Ovary (tissue), 9 donors: ENCODE results near the gene TMEM61. TPM values are rescaled to one million over a fixed set of nuclear protein-coding genes. Genes with fewer than 3 reads are reported as not detected.

Experiments
- DNase-seq, 5 donors: peaks; one replicate each; pipeline ENCODE4 v3.0.0-alpha.2; 2019 to 2020
- H3K27ac ChIP-seq, 2 donors: fragments of 200-600 bp; one replicate each; pipeline versions ENCODE4 v1.5.1 to v1.8.0; 2019 to 2022
- H3K27me3 ChIP-seq: fragments of 200-600 bp; one replicate; pipeline ENCODE4 v1.8.0; 2022
- H3K36me3 ChIP-seq: fragments of 200-600 bp; sonication (generic); one replicate; pipeline ENCODE4 v1.5.1; 2019
- H3K4me1 ChIP-seq: one replicate; pipeline ENCODE4 v1.8.1; 2013; ENCODE audit warnings: mild to moderate bottlenecking, moderate library complexity; ENCODE audit not compliant: insufficient read depth
- H3K4me3 ChIP-seq: fragments of 200-600 bp; sonication (generic); one replicate; pipeline ENCODE4 v1.5.1; 2017
- H3K9me3 ChIP-seq, 2 donors: fragments of 200-600 bp in 1 of 2; sonication (generic) in 1 of 2; one replicate each; pipeline versions ENCODE4 v1.5.1 to v1.8.1; 2013 to 2019; ENCODE audit warnings: mild to moderate bottlenecking in 1 of 2, moderate library complexity in 1 of 2
- EP300 ChIP-seq: sonication (generic); formaldehyde crosslinking; IDR thresholded peaks from one replicate; pipeline ENCODE4 v1.6.1; 2017; ENCODE audit warnings: antibody characterized with exemption
- POLR2A ChIP-seq: fragments of 450-650 bp; IDR thresholded peaks from one replicate; pipeline ENCODE4 v1.6.1; 2017; ENCODE audit warnings: antibody characterized with exemption, mild to moderate bottlenecking, moderate library complexity
- WGBS, 3 donors: extraction: QIAGEN DNeasy Blood & Tissue Kit in 1 of 3; methylation state at CpG; one replicate each; pipeline versions ENCODE4 v1.1.5 to v1.1.7; 2013 to 2017; 5-methylcytosine and 5-hydroxymethylcytosine counted together
- intact Hi-C, 4 donors: fragments of 100-400 bp; cut with DNase I; formaldehyde crosslinking; loops; one replicate each; pipeline versions ENCODE4 v1.11.0 to v1.15.1; 2022 to 2023
- polyA plus RNA-seq, 2 donors: library from polyadenylated mRNA; stranded (reverse); fragments of 200-250 nt in 1 of 2; fragments of 350-450 nt in 1 of 2; fragmentation: Illumina TruSeq in 1 of 2; extraction: RNeasy Lipid Tissue Mini Kit (QIAGEN cat#74804) in 1 of 2; gene quantifications; one replicate each; pipeline ENCODE4 v1.2.3, GENCODE V29; 2013 to 2014
- total RNA-seq, 7 donors: library from RNA; depleted of rRNA in 2 of 7; stranded (reverse); fragments of >200 nt in 2 of 7; fragmentation: NEBNext Ultra II Directional in 3 of 7; extraction: Animal tissue kit (Norgen Biotek cat#: 25700) in 3 of 7; gene quantifications; one replicate each; pipeline versions ENCODE4 v1.1.0 to v1.2.4, GENCODE V29; 2016 to 2023
- TF ChIP-seq, protein P1 (sequence below), 3 donors: fragments of 450-650 bp in 2 of 3; fragments of 200-600 bp in 1 of 3; IDR thresholded peaks; one replicate each; pipeline versions ENCODE4 v1.5.1 to v1.8.0; 2016 to 2022; ENCODE audit warnings: antibody characterized with exemption in 3 of 3, mild to moderate bottlenecking in 1 of 3
- donor health status: DM: no; HTN: no; CAD: no; lungs with moderate emphysema.
- donor health status: DM: no; HTN: no; CAD: no.
- donor health status: Bipolar disorder and iron deficiency.
- donor health status: DM: yes; HTN: yes; CAD: no.
- donor health status: DM: no; HTN: no; CAD: no.
- donor health status: DM: yes; HTN: yes; CAD: no.

Gene TMEM61
- total and polyA plus RNA-seq, 9 donors: 0.22 to 2.9 (median 0.61) TPM; not detected in 3

DNA sequence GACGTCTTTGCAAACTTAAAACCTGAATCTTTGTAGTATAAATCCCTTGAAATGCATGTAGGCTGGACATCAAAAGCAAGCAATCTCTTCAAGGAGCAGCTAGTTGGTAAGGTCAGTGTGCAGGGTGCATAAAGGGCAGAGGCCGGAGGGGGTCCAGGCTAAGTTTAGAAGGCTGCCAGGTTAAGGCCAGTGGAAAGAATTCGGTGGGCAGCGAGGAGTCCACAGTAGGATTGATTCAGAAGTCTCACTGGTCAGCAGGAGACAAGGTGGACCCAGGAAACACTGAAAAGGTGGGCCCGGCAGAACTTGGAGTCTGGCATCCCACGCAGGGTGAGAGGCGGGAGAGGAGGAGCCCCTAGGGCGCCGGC, 58.5 kb downstream of the TMEM61 start:
- H3K36me3 ChIP-seq: no peaks in the 10 kb centered on the region
- no peak overlapping the region for H3K4me3 ChIP-seq
- TF ChIP-seq, protein P1, sequence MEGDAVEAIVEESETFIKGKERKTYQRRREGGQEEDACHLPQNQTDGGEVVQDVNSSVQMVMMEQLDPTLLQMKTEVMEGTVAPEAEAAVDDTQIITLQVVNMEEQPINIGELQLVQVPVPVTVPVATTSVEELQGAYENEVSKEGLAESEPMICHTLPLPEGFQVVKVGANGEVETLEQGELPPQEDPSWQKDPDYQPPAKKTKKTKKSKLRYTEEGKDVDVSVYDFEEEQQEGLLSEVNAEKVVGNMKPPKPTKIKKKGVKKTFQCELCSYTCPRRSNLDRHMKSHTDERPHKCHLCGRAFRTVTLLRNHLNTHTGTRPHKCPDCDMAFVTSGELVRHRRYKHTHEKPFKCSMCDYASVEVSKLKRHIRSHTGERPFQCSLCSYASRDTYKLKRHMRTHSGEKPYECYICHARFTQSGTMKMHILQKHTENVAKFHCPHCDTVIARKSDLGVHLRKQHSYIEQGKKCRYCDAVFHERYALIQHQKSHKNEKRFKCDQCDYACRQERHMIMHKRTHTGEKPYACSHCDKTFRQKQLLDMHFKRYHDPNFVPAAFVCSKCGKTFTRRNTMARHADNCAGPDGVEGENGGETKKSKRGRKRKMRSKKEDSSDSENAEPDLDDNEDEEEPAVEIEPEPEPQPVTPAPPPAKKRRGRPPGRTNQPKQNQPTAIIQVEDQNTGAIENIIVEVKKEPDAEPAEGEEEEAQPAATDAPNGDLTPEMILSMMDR (IDR thresholded peaks at IDR 0.05): no peak
- TF ChIP-seq POLR2A (no peak), EP300 (no peak)
- H3K9me3 ChIP-seq: no peaks in the 10 kb centered on the region
- no peaks in the 10 kb centered on the region for H3K27me3 ChIP-seq
- no peak for DNase-seq
- WGBS, 3 donors: 20 to 25% (median 24%) methylated on average over 9 of the region's 9 CpGs
- no peaks in the 10 kb centered on the region for H3K4me1 ChIP-seq
- intact Hi-C loops: no loop called here
- H3K27ac ChIP-seq: no peak overlapping the region

DNA sequence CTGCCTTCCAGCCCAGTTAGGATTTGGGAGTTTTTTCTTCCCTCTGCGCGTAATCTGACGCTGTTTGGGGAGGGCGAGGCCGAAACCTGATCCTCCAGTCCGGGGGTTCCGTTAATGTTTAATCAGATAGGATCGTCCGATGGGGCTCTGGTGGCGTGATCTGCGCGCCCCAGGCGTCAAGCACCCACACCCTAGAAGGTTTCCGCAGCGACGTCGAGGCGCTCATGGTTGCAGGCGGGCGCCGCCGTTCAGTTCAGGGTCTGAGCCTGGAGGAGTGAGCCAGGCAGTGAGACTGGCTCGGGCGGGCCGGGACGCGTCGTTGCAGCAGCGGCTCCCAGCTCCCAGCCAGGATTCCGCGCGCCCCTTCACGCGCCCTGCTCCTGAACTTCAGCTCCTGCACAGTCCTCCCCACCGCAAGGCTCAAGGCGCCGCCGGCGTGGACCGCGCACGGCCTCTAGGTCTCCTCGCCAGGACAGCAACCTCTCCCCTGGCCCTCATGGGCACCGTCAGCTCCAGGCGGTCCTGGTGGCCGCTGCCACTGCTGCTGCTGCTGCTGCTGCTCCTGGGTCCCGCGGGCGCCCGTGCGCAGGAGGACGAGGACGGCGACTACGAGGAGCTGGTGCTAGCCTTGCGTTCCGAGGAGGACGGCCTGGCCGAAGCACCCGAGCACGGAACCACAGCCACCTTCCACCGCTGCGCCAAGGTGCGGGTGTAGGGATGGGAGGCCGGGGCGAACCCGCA, 59.1 kb downstream of the TMEM61 start, which contains the start of gene PCSK9:
Gene PCSK9 (plus strand): TSS at position 207 of the 741 bp plus-strand sequence. CDS start 290 bp downstream, at position 497.
- DNase-seq: no peak
- H3K27ac ChIP-seq: no peak within 1 kb of the TSS
- no peaks in the 10 kb centered on the region for H3K36me3 ChIP-seq
- no peak within 1 kb of the TSS for H3K4me3 ChIP-seq
- intact Hi-C loops: no loop called here
- TF ChIP-seq POLR2A (no peak), EP300 (no peak)
- TF ChIP-seq, protein P1 (IDR thresholded peaks at IDR 0.05): no peak
- no peaks in the 10 kb centered on the region for H3K4me1 ChIP-seq
- no peaks in the 10 kb centered on the region for H3K9me3 ChIP-seq
- no peaks in the 10 kb centered on the region for H3K27me3 ChIP-seq
- 1% methylated on average over 54 to 67 of the region's 67 CpGs for WGBS, 3 donors

DNA sequence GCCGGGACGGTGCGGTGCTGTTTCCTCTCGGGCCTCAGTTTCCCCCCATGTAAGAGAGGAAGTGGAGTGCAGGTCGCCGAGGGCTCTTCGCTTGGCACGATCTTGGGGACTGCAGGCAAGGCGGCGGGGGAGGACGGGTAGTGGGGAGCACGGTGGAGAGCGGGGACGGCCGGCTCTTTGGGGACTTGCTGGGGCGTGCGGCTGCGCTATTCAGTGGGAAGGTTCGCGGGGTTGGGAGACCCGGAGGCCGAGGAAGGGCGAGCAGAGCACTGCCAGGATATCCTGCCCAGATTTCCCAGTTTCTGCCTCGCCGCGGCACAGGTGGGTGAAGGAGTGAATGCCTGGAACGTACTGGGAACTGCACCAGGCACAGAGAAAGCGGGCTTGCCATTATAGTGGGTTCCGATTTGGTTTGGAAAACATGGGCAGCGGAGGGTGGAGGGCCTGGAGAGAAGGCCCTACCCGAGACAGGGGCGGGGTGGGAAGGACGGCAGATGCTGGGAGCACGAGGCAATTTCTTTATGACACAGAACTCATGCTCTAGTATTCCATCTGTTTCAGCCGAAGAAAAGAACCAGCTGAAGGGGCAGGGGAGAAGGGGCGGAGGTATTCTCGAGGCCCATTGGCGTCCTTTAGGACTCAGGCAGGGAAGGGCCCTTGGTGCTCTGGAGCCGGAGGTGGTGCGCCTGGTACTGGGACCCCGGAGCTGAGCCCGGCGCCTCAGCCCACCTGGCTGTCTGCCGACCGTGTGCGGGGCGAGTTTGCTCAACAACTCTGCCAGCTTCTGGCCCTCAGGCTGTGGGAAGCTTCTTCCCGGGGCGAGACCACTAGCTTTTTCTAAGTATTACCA, 59.9 kb downstream of the TMEM61 start:
- Histone ChIP-seq H3K27ac (no peak overlapping the region), H3K27me3 (no peaks in the 10 kb centered on the region), H3K36me3 (no peaks in the 10 kb centered on the region), H3K9me3 (no peaks in the 10 kb centered on the region), H3K4me3 (no peak overlapping the region), H3K4me1 (no peaks in the 10 kb centered on the region)
- no peak for DNase-seq
- no peak for TF ChIP-seq EP300
- TF ChIP-seq, protein P1 (IDR thresholded peaks at IDR 0.05): no peak
- no peak for TF ChIP-seq POLR2A
- WGBS, 3 donors: 12 to 14% (median 13%) methylated on average over 45 to 49 of the region's 49 CpGs
- intact Hi-C loops: no loop called here

DNA sequence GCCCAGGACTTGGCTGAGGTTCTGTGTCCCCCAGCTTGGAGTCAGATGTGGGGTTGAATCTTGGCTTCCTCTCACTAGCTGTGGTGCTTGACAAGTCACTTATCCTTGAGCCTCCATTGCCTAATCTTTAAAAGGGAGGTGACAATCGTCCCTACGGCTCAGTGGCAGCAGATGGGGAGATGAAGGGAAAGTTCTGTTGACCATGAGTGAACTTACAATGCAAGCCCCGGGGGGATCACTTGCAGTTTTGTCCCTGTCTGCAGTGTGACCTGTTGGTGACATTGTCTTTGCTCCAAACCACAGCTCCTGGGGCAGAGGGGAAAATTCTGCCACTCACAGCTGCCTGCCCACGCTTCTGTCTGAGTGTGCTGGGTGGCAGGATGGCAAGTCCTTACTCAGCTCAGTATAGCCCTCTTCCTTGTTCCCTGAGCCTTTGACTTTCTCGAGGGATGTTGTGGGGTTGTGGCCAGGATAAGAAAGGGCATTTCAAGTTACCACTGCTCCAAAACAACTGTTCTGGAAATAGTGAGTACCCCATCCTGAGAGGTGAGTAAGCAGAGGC, 60.6 kb downstream of the TMEM61 start:
- WGBS, 3 donors: 61 to 67% (median 66%) methylated on average over 5 of the region's 5 CpGs
- intact Hi-C loops: no loop called here
- no peak for TF ChIP-seq POLR2A
- no peak for TF ChIP-seq EP300
- TF ChIP-seq, protein P1 (IDR thresholded peaks at IDR 0.05): no peak
- H3K36me3 ChIP-seq: no peaks in the 10 kb centered on the region
- no peaks in the 10 kb centered on the region for H3K4me1 ChIP-seq
- DNase-seq: no peak
- H3K27me3 ChIP-seq: no peaks in the 10 kb centered on the region
- H3K4me3 ChIP-seq: no peak overlapping the region
- H3K9me3 ChIP-seq: no peaks in the 10 kb centered on the region
- no peak overlapping the region for H3K27ac ChIP-seq
